HG03460 (cell line): ENCODE measurements around the gene C16orf95.

ENCODE experiments used
- ATAC-seq: cut with Tn5 transposase; IDR thresholded peaks from one replicate; pipeline ENCODE4 v1.9.1; 2021; ENCODE audit not compliant: unreplicated experiment

The C16orf95 gene

GRCh38 chr16:87319997-87320491 lies 2.9 kb upstream of the C16orf95 start:
- ATAC-seq = no peak

- no peak for ATAC-seq
Measured at GRCh38 chr16:87319011-87319410, 1.8 kb upstream of the C16orf95 start.

- peak; percentile 12 for ATAC-seq
Measured at GRCh38 chr16:87317750-87318644, 805 bp upstream of the C16orf95 start.

- no peak for ATAC-seq
Measured at GRCh38 chr16:87316450-87316922, 706 bp downstream of the C16orf95 start.

- ATAC-seq = no peak
Measured at GRCh38 chr16:87314990-87315420, 2.2 kb downstream of the C16orf95 start.

- ATAC-seq = no peak
Measured at GRCh38 chr16:87312008-87312407, 5.2 kb downstream of the C16orf95 start.

- ATAC-seq = no peak
Measured at GRCh38 chr16:87311387-87311786, 5.8 kb downstream of the C16orf95 start.

- no peak for ATAC-seq
Measured at GRCh38 chr16:87310610-87311009, 6.6 kb downstream of the C16orf95 start.

- ATAC-seq = no peak
Measured at GRCh38 chr16:87309620-87310525, 7.3 kb downstream of the C16orf95 start.

- no peak for ATAC-seq
Measured at GRCh38 chr16:87308826-87309225, 8.4 kb downstream of the C16orf95 start.

GRCh38 chr16:87306516-87306915 lies 10.7 kb downstream of the C16orf95 start:
- ATAC-seq = no peak

GRCh38 chr16:87305505-87306391 lies 11.4 kb downstream of the C16orf95 start:
- ATAC-seq = no peak

- ATAC-seq = no peak
Measured at GRCh38 chr16:87304951-87305350, 12.2 kb downstream of the C16orf95 start.

- ATAC-seq = no peak
Measured at GRCh38 chr16:87303962-87304521, 13.2 kb downstream of the C16orf95 start.

- ATAC-seq = no peak
Measured at GRCh38 chr16:87303431-87303930, 13.7 kb downstream of the C16orf95 start.

GRCh38 chr16:87298857-87299465 lies 18.2 kb downstream of the C16orf95 start:
- no peak for ATAC-seq

- no peak for ATAC-seq
Measured at GRCh38 chr16:87297918-87298631, 19.1 kb downstream of the C16orf95 start.

- no peak for ATAC-seq
Measured at GRCh38 chr16:87297407-87297806, 19.8 kb downstream of the C16orf95 start.
